ENCODE measurements around the gene TBC1D10A.

The TBC1D10A gene

DNA sequence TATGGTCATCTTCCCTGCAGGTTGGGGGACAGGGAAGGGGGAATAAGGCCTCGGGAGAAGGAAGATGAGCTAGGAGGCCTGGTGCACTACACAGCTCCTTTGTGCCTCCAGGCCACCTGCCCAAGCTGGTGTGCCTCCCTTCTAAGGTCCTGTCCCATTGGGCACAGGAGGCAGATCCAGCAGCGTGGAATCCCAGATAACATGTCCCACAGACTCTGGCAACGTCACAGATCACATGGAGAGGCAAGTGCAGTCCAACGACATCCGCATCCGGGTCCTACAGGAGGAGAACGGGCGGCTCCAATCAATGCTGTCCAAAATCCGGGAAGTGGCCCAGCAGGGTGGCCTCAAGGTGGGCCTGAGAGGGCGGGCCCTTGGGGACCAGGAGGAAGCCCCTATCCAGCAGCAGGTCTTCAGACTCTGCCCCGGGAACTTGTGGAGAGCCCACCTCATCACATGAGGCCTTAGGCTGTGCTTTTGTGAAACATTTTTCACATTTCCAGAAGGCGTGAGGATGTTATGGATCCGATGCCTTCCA is 48.6 kb upstream of the TBC1D10A start (continued):
- TF ChIP-seq, protein P1, sequence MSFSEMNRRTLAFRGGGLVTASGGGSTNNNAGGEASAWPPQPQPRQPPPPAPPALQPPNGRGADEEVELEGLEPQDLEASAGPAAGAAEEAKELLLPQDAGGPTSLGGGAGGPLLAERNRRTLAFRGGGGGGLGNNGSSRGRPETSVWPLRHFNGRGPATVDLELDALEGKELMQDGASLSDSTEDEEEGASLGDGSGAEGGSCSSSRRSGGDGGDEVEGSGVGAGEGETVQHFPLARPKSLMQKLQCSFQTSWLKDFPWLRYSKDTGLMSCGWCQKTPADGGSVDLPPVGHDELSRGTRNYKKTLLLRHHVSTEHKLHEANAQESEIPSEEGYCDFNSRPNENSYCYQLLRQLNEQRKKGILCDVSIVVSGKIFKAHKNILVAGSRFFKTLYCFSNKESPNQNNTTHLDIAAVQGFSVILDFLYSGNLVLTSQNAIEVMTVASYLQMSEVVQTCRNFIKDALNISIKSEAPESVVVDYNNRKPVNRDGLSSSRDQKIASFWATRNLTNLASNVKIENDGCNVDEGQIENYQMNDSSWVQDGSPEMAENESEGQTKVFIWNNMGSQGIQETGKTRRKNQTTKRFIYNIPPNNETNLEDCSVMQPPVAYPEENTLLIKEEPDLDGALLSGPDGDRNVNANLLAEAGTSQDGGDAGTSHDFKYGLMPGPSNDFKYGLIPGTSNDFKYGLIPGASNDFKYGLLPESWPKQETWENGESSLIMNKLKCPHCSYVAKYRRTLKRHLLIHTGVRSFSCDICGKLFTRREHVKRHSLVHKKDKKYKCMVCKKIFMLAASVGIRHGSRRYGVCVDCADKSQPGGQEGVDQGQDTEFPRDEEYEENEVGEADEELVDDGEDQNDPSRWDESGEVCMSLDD (tag by site-specific recombination; IDR thresholded peaks at IDR 0.05) = no peak
- TF ChIP-seq ZNF707 (tag by site-specific recombination; IDR thresholded peaks at IDR 0.05) = no peak

DNA sequence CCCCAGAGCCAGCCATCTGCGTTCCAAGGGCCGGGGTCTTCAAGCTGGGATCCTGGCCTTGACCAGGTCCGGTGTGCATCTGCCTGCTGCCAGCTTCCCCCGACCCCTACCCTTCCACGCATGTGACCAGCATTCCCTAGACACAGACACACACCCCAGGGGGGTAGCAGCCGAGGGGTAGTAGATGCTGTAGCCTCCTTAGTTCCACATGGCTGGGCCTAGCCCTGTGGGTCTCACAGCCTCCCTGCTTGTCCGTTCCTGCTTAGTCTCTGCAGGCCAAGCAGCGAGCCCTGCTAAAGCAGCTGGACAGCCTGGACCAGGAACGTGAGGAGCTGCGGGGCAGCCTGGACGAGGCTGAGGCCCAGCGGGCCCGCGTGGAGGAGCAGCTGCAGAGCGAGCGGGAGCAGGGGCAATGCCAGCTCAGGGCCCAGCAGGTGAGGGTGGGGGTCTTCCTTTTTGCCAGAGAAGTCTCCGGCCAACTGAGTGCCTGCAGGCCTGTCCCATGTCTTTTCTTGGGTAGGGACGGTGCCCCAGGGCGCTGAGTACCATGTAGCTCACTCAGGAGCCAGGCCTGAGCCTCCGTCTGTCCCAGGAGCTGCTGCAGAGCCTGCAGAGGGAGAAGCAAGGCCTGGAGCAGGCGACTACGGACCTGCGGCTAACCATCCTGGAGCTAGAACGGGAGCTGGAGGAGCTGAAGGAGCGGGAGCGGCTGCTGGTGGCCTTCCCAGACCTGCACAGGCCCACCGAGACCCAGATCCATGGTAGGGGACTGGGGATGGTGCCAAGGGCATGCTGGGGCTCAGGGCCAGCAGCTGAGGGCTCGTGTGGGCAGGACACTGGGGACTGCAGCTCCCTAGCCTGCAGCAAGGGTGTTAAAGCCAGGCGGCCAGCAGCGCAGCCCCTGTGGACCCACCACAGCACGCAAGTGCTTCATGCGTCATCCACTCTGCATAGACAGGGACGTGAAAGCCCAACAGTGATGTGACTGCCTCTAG is 46.9 kb upstream of the TBC1D10A start:
- H3K27ac ChIP-seq (ENCODE audit: extremely low read depth, low read depth, low read length) = no peak overlapping the region
- no peak overlapping the region for H3K4me3 ChIP-seq (ENCODE audit: low read depth, low read length)
- ChIA-PET CTCF (interaction anchor here (0.6 to 1.1 kb wide), 5 partner anchors 11 to 215 kb away, joined by 3 to 5 read pairs (median 3); no protein-coding TSS in a partner anchor), POLR2A (interaction anchor here (1.0 to 1.6 kb wide), 4 partner anchors 11 to 50 kb away, joined by 3 to 14 read pairs (median 4); partner anchors contain the start of genes CCDC157 and SF3A1)
- peak; percentile 53 for TF ChIP-seq GLIS2 (tag by site-specific recombination; IDR thresholded peaks at IDR 0.05)
- peak; percentile 70 for TF ChIP-seq GLIS1 (tag by site-specific recombination; IDR thresholded peaks at IDR 0.05)
- TF ChIP-seq ZIC2 (tag by site-specific recombination; IDR thresholded peaks at IDR 0.05) = 0 out of 2 replicates have a peak, but pooled peaks have one; percentile 17
- TF ChIP-seq, protein P2, sequence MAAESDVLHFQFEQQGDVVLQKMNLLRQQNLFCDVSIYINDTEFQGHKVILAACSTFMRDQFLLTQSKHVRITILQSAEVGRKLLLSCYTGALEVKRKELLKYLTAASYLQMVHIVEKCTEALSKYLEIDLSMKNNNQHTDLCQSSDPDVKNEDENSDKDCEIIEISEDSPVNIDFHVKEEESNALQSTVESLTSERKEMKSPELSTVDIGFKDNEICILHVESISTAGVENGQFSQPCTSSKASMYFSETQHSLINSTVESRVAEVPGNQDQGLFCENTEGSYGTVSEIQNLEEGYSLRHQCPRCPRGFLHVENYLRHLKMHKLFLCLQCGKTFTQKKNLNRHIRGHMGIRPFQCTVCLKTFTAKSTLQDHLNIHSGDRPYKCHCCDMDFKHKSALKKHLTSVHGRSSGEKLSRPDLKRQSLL (tag by site-specific recombination; IDR thresholded peaks at IDR 0.05) = no peak
- no peaks in the 10 kb centered on the region for H3K4me1 ChIP-seq (ENCODE audit: control insufficient read depth, insufficient read depth, low read length)
- no peaks in the 10 kb centered on the region for H3K9me3 ChIP-seq (ENCODE audit: control insufficient read depth, insufficient read depth, low read depth, low read length)
- H3K36me3 ChIP-seq (ENCODE audit: control insufficient read depth in 2 of 2, insufficient read depth in 1 of 2, low read length in 2 of 2) = peaks cover 0 to 32% of the 10 kb centered on the region in 2 experiments; a peak in 1 of 3 replicates

DNA sequence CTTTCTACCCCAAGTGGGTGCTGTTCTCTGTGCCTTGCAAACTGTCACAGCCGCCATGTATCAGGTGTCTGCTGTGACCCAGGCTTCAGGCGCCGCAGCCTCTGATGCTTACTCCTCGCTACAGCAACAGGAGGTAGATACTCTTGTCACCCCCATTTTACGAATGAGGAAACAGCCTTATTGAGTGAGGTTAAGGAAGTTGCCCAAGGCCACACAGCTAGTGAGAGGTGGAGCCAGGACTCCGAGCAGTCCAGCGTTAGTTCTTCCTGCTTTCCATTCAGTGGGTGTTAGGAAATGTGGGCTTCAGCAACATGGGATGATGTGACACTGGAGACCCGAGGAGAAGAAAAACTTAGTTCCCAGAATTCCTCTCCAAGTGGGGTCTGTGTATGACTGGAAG is 46.2 kb upstream of the TBC1D10A start:
- Histone ChIP-seq H3K27ac (ENCODE audit: extremely low read depth, low read depth, low read length) (no peak overlapping the region), H3K9me3 (ENCODE audit: control insufficient read depth, insufficient read depth, low read depth, low read length) (no peaks in the 10 kb centered on the region), H3K4me1 (ENCODE audit: control insufficient read depth, insufficient read depth, low read length) (no peaks in the 10 kb centered on the region), H3K36me3 (ENCODE audit: control insufficient read depth in 2 of 2, insufficient read depth in 1 of 2, low read length in 2 of 2) (peaks cover 0 to 29% of the 10 kb centered on the region in 2 experiments; a peak in 1 of 3 replicates), H3K4me3 (ENCODE audit: low read depth, low read length) (no peak overlapping the region)
- CTCF ChIA-PET = interaction anchor here (0.9 to 1.1 kb wide), 2 partner anchors 12 to 13 kb away, joined by 3 to 5 read pairs; no protein-coding TSS in a partner anchor
- POLR2A ChIA-PET = interaction anchor here (1.5 kb wide), 1 partner anchor 16 kb away, joined by 4 read pairs; the partner anchor contains the start of genes CCDC157 and SF3A1
- TF ChIP-seq ZNF677 (tag by site-specific recombination; IDR thresholded peaks at IDR 0.05) (no peak), SALL2 (tag by site-specific recombination; IDR thresholded peaks at IDR 0.05; ENCODE audit: borderline replicate concordance) (no peak), ZNF473 (tag by site-specific recombination; IDR thresholded peaks at IDR 0.05) (no peak), ZNF146 (tag by site-specific recombination; IDR thresholded peaks at IDR 0.05) (no peak), ZNF248 (tag by site-specific recombination; IDR thresholded peaks at IDR 0.05) (no peak), TRIM28 (IDR thresholded peaks at IDR 0.05; ENCODE audit: borderline replicate concordance, low read length) (no peak), ZNF341 (tag by site-specific recombination; IDR thresholded peaks at IDR 0.05; ENCODE audit: low read depth) (no peak), ZNF548 (tag by site-specific recombination; IDR thresholded peaks at IDR 0.05) (no peak), ZNF2 (tag by site-specific recombination; IDR thresholded peaks at IDR 0.05) (no peak), ZNF302 (tag by site-specific recombination; IDR thresholded peaks at IDR 0.05; ENCODE audit: low read depth) (no peak)
- TF ChIP-seq, protein P3, sequence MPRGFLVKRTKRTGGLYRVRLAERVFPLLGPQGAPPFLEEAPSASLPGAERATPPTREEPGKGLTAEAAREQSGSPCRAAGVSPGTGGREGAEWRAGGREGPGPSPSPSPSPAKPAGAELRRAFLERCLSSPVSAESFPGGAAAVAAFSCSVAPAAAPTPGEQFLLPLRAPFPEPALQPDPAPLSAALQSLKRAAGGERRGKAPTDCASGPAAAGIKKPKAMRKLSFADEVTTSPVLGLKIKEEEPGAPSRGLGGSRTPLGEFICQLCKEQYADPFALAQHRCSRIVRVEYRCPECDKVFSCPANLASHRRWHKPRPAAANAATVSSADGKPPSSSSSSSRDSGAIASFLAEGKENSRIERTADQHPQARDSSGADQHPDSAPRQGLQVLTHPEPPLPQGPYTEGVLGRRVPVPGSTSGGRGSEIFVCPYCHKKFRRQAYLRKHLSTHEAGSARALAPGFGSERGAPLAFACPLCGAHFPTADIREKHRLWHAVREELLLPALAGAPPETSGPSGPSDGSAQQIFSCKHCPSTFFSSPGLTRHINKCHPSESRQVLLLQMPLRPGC (tag by site-specific recombination; IDR thresholded peaks at IDR 0.05) = no peak
- TF ChIP-seq, protein P4, sequence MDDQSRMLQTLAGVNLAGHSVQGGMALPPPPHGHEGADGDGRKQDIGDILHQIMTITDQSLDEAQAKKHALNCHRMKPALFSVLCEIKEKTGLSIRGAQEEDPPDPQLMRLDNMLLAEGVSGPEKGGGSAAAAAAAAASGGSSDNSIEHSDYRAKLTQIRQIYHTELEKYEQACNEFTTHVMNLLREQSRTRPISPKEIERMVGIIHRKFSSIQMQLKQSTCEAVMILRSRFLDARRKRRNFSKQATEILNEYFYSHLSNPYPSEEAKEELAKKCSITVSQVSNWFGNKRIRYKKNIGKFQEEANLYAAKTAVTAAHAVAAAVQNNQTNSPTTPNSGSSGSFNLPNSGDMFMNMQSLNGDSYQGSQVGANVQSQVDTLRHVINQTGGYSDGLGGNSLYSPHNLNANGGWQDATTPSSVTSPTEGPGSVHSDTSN (CRISPR knock-in tag; IDR thresholded peaks at IDR 0.05) = no peak
